ENCODE data around the gene PTGIR.

PTGIR gene

GRCh38 chr19:46601318-46602224 lies 23.3 kb downstream of the PTGIR start, which contains the start of gene CALM3:
Gene CALM3, plus strand, starts transcription at chr19:46601330. Its CDS starts 105 bp downstream, at chr19:46601435.
- Histone ChIP-seq H3K27ac (ENCODE audit: low read length) (peak within 1 kb of the TSS; percentile 78), H3K4me1 (ENCODE audit: low read length) (peaks cover 19% of the 10 kb centered on the region), H3K4me3 (ENCODE audit: low read length) (peak within 1 kb of the TSS; percentile 99), H3K27me3 (ENCODE audit: low read depth, low read length) (no peaks in the 10 kb centered on the region; the same call in 1 of the 2 replicates), H3K4me2 (ENCODE audit: low read length) (peak within 1 kb of the TSS; percentile 93), H3K36me3 (replicated peaks; ENCODE audit: low read depth, low read length) (peaks cover 30% of the 10 kb centered on the region), H4K20me1 (ENCODE audit: insufficient read depth, low read length) (peaks cover 43% of the 10 kb centered on the region), H3K79me2 (ENCODE audit: low read length) (peaks cover 51% of the 10 kb centered on the region), H2AFZ (ENCODE audit: low read depth, low read length) (peak within 1 kb of the TSS; percentile 94), H3K9me3 (ENCODE audit: insufficient read depth, low read length) (peaks cover 22% of the 10 kb centered on the region), H3K9ac (ENCODE audit: low read length) (peak within 1 kb of the TSS; percentile 100)
- TF ChIP-seq, protein P1, sequence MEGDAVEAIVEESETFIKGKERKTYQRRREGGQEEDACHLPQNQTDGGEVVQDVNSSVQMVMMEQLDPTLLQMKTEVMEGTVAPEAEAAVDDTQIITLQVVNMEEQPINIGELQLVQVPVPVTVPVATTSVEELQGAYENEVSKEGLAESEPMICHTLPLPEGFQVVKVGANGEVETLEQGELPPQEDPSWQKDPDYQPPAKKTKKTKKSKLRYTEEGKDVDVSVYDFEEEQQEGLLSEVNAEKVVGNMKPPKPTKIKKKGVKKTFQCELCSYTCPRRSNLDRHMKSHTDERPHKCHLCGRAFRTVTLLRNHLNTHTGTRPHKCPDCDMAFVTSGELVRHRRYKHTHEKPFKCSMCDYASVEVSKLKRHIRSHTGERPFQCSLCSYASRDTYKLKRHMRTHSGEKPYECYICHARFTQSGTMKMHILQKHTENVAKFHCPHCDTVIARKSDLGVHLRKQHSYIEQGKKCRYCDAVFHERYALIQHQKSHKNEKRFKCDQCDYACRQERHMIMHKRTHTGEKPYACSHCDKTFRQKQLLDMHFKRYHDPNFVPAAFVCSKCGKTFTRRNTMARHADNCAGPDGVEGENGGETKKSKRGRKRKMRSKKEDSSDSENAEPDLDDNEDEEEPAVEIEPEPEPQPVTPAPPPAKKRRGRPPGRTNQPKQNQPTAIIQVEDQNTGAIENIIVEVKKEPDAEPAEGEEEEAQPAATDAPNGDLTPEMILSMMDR (IDR thresholded peaks at IDR 0.05; ENCODE audit: low read depth, low read length) = no peak
- no peak for TF ChIP-seq EZH2phosphoT487 (IDR thresholded peaks at IDR 0.05; ENCODE audit: low read depth)

- H3K4me1 ChIP-seq (ENCODE audit: low read length) = peaks cover 19% of the 10 kb centered on the region
- H3K4me2 ChIP-seq (ENCODE audit: low read length) = peak overlapping the region; percentile 81
Observed at GRCh38 chr19:46600384-46601317, 24.2 kb downstream of the PTGIR start.

GRCh38 chr19:46599716-46600373 lies 25.0 kb downstream of the PTGIR start:
- peak overlapping the region; percentile 78 for H3K27ac ChIP-seq (ENCODE audit: low read length)
- peak overlapping the region; percentile 94 for H2AFZ ChIP-seq (ENCODE audit: low read depth, low read length)
- peak overlapping the region; percentile 81 for H3K4me2 ChIP-seq (ENCODE audit: low read length)
- peak overlapping the region; percentile 85 for H3K9ac ChIP-seq (ENCODE audit: low read length)
- H3K4me3 ChIP-seq (ENCODE audit: low read length) = peak overlapping the region; percentile 99
- H3K4me1 ChIP-seq (ENCODE audit: low read length) = peaks cover 19% of the 10 kb centered on the region
- TF ChIP-seq, protein P1 (IDR thresholded peaks at IDR 0.05; ENCODE audit: low read depth, low read length) = no peak
- TF ChIP-seq EZH2phosphoT487 (IDR thresholded peaks at IDR 0.05; ENCODE audit: low read depth) = no peak
- H3K36me3 ChIP-seq (replicated peaks; ENCODE audit: low read depth, low read length) = peaks cover 20% of the 10 kb centered on the region
- peaks cover 37% of the 10 kb centered on the region for H3K79me2 ChIP-seq (ENCODE audit: low read length)
- no peaks in the 10 kb centered on the region; the same call in 1 of the 2 replicates for H3K27me3 ChIP-seq (ENCODE audit: low read depth, low read length)
- peaks cover 22% of the 10 kb centered on the region for H3K9me3 ChIP-seq (ENCODE audit: insufficient read depth, low read length)
- H4K20me1 ChIP-seq (ENCODE audit: insufficient read depth, low read length) = peaks cover 28% of the 10 kb centered on the region

More at GRCh38 chr19:46600384-46601317, 24.2 kb downstream of the PTGIR start:
- peaks cover 36% of the 10 kb centered on the region for H4K20me1 ChIP-seq (ENCODE audit: insufficient read depth, low read length)
- peaks cover 21% of the 10 kb centered on the region for H3K36me3 ChIP-seq (replicated peaks; ENCODE audit: low read depth, low read length)
- peak overlapping the region; percentile 100 for H3K9ac ChIP-seq (ENCODE audit: low read length)
- H3K27me3 ChIP-seq (ENCODE audit: low read depth, low read length) = no peaks in the 10 kb centered on the region; the same call in 1 of the 2 replicates
- TF ChIP-seq, protein P1 (IDR thresholded peaks at IDR 0.05; ENCODE audit: low read depth, low read length) = 0 out of 2 replicates have a peak, but pooled peaks have one; percentile 5
- no peak for TF ChIP-seq EZH2phosphoT487 (IDR thresholded peaks at IDR 0.05; ENCODE audit: low read depth)
- peak overlapping the region; percentile 78 for H3K27ac ChIP-seq (ENCODE audit: low read length)
- peak overlapping the region; percentile 94 for H2AFZ ChIP-seq (ENCODE audit: low read depth, low read length)
- peak overlapping the region; percentile 99 for H3K4me3 ChIP-seq (ENCODE audit: low read length)
- H3K9me3 ChIP-seq (ENCODE audit: insufficient read depth, low read length) = peaks cover 22% of the 10 kb centered on the region
- peaks cover 45% of the 10 kb centered on the region for H3K79me2 ChIP-seq (ENCODE audit: low read length)

All from OCI-LY3 (cell line).